HUES64 (cell line): ENCODE measurements around the gene TRIM10.
"Not testable (repeated sequence)": the region's sequence is repeated elsewhere in the genome, so short reads cannot be mapped to it uniquely, and the experiment has no call there.

ENCODE experiments used
- H3K27ac ChIP-seq: 2 replicates; pipeline ENCODE4 v1.7.0; 2013; ENCODE audit warnings: low read depth, low read length, inconsistent platforms
- H3K27me3 ChIP-seq: 2 replicates; pipeline ENCODE4 v1.6.1; 2013; ENCODE audit warnings: mild to moderate bottlenecking, low read length; ENCODE audit not compliant: insufficient read depth
- H3K36me3 ChIP-seq: 2 replicates; pipeline ENCODE4 v1.6.1; 2013; ENCODE audit warnings: mild to moderate bottlenecking, low read length; ENCODE audit not compliant: insufficient read depth
- H3K4me1 ChIP-seq: 2 replicates; pipeline ENCODE4 v1.6.1; 2013; ENCODE audit warnings: mild to moderate bottlenecking, low read length, moderate library complexity; ENCODE audit not compliant: insufficient read depth
- H3K4me3 ChIP-seq: 2 replicates; pipeline ENCODE4 v1.5.1; 2013; ENCODE audit warnings: mild to moderate bottlenecking, low read length, moderate library complexity
- H3K9ac ChIP-seq: 2 replicates; pipeline ENCODE4 v1.6.1; 2013; ENCODE audit warnings: mild to moderate bottlenecking, low read depth, low read length
- H3K9me3 ChIP-seq: 2 replicates; pipeline ENCODE4 v1.6.1; 2013; ENCODE audit warnings: low read depth, low read length; ENCODE audit not compliant: insufficient read depth
- WGBS: fragments of 150-250, 120-280 bp; methylation state at CpG from one replicate; pipeline ENCODE4 v1.1.7; 2013; ENCODE audit warnings: missing lambda C conversion rate; 5-methylcytosine and 5-hydroxymethylcytosine counted together

The TRIM10 gene

GRCh38 chr6:30151580-30151979 is 9.4 kb downstream of the TRIM10 start:
- no peaks in the 10 kb centered on the region for H3K4me1 ChIP-seq
- no peak overlapping the region for H3K9ac ChIP-seq
- no peak overlapping the region for H3K27ac ChIP-seq
- H3K27me3 ChIP-seq: peaks cover 5% of the 10 kb centered on the region; the same call in 1 of the 2 replicates
- WGBS: 92% methylated on average over 3 of the region's 3 CpGs
- no peaks in the 10 kb centered on the region for H3K9me3 ChIP-seq
- H3K4me3 ChIP-seq: no peak overlapping the region
- no peaks in the 10 kb centered on the region for H3K36me3 ChIP-seq

GRCh38 chr6:30150671-30151395 is 10.2 kb downstream of the TRIM10 start:
- Histone ChIP-seq H3K27me3 (peaks cover 5% of the 10 kb centered on the region; the same call in 1 of the 2 replicates), H3K9me3 (no peaks in the 10 kb centered on the region), H3K27ac (no peak overlapping the region), H3K4me1 (peaks cover 3% of the 10 kb centered on the region; the same call in 1 of the 2 replicates), H3K9ac (no peak overlapping the region), H3K36me3 (no peaks in the 10 kb centered on the region), H3K4me3 (no peak overlapping the region)
- WGBS: 91% methylated on average over 10 of the region's 10 CpGs

GRCh38 chr6:30149858-30150550 is 11.0 kb downstream of the TRIM10 start:
- Histone ChIP-seq H3K9me3 (no peaks in the 10 kb centered on the region), H3K27ac (no peak overlapping the region), H3K4me3 (no peak overlapping the region), H3K9ac (no peak overlapping the region), H3K27me3 (peaks cover 5% of the 10 kb centered on the region; the same call in 1 of the 2 replicates), H3K4me1 (peaks cover 6% of the 10 kb centered on the region; the same call in 1 of the 2 replicates), H3K36me3 (no peaks in the 10 kb centered on the region)
- WGBS: 88% methylated on average over 7 of the region's 7 CpGs

- Histone ChIP-seq H3K36me3 (no peaks in the 10 kb centered on the region), H3K27ac (no peak overlapping the region), H3K9me3 (no peaks in the 10 kb centered on the region), H3K9ac (no peak overlapping the region), H3K4me1 (peaks cover 6% of the 10 kb centered on the region; the same call in 1 of the 2 replicates), H3K4me3 (no peak overlapping the region), H3K27me3 (peaks cover 5% of the 10 kb centered on the region; the same call in 1 of the 2 replicates)
- 66% methylated on average over 2 of the region's 3 CpGs for WGBS
These were observed 11.8 kb downstream of the TRIM10 start for GRCh38 chr6:30149234-30149633.

GRCh38 chr6:30147096-30147495 is 13.9 kb downstream of the TRIM10 start:
- Histone ChIP-seq H3K9ac (no peak overlapping the region), H3K27ac (no peak overlapping the region), H3K4me1 (peaks cover 6% of the 10 kb centered on the region; the same call in 1 of the 2 replicates), H3K4me3 (no peak overlapping the region), H3K27me3 (peaks cover 5% of the 10 kb centered on the region; the same call in 1 of the 2 replicates), H3K36me3 (no peaks in the 10 kb centered on the region), H3K9me3 (no peaks in the 10 kb centered on the region)
- WGBS: 90% methylated on average over 3 of the region's 3 CpGs

GRCh38 chr6:30145818-30146217 is 15.2 kb downstream of the TRIM10 start:
- H3K4me1 ChIP-seq: peaks cover 6% of the 10 kb centered on the region; the same call in 1 of the 2 replicates
- no peaks in the 10 kb centered on the region for H3K9me3 ChIP-seq
- H3K27me3 ChIP-seq: peaks cover 15% of the 10 kb centered on the region
- no peak overlapping the region for H3K27ac ChIP-seq
- H3K4me3 ChIP-seq: no peak overlapping the region
- WGBS: 55% methylated on average over 7 of the region's 7 CpGs
- H3K9ac ChIP-seq: no peak overlapping the region
- H3K36me3 ChIP-seq: no peaks in the 10 kb centered on the region

- Histone ChIP-seq H3K27ac (no peak overlapping the region), H3K4me1 (peaks cover 6% of the 10 kb centered on the region; the same call in 1 of the 2 replicates), H3K4me3 (no peak overlapping the region), H3K9me3 (no peaks in the 10 kb centered on the region), H3K9ac (no peak overlapping the region), H3K27me3 (peaks cover 15% of the 10 kb centered on the region), H3K36me3 (no peaks in the 10 kb centered on the region)
- 91% methylated on average over 6 of the region's 6 CpGs for WGBS
These were observed 16.2 kb downstream of the TRIM10 start for GRCh38 chr6:30144811-30145210.

GRCh38 chr6:30143780-30144179 is 17.2 kb downstream of the TRIM10 start:
- peaks cover 15% of the 10 kb centered on the region for H3K27me3 ChIP-seq
- H3K9me3 ChIP-seq: no peaks in the 10 kb centered on the region
- H3K4me3 ChIP-seq: no peak overlapping the region
- WGBS: 81% methylated on average over 2 of the region's 2 CpGs
- H3K36me3 ChIP-seq: no peaks in the 10 kb centered on the region
- H3K27ac ChIP-seq: no peak overlapping the region
- peaks cover 6% of the 10 kb centered on the region; the same call in 1 of the 2 replicates for H3K4me1 ChIP-seq
- H3K9ac ChIP-seq: no peak overlapping the region

GRCh38 chr6:30142665-30143064 is 18.3 kb downstream of the TRIM10 start:
- WGBS: 80% methylated on average over 1 of the region's 3 CpGs
- Histone ChIP-seq H3K9me3 (no peaks in the 10 kb centered on the region), H3K27ac (no peak overlapping the region), H3K27me3 (peaks cover 19% of the 10 kb centered on the region), H3K4me3 (no peak overlapping the region), H3K9ac (no peak overlapping the region), H3K36me3 (no peaks in the 10 kb centered on the region), H3K4me1 (peaks cover 6% of the 10 kb centered on the region; the same call in 1 of the 2 replicates)

GRCh38 chr6:30140240-30140639 is 20.8 kb downstream of the TRIM10 start:
- not testable (repeated sequence) for H3K36me3 ChIP-seq, H3K4me1 ChIP-seq, H3K9me3 ChIP-seq, H3K9ac ChIP-seq, H3K4me3 ChIP-seq, H3K27ac ChIP-seq
- 81% methylated on average over 8 of the region's 8 CpGs for WGBS
- H3K27me3 ChIP-seq: peaks cover 31% of the 10 kb centered on the region

- no peak overlapping the region for H3K9ac ChIP-seq
- no peaks in the 10 kb centered on the region for H3K4me1 ChIP-seq
- no peaks in the 10 kb centered on the region for H3K36me3 ChIP-seq
- peaks cover 35% of the 10 kb centered on the region for H3K27me3 ChIP-seq
- H3K9me3 ChIP-seq: no peaks in the 10 kb centered on the region
- no peak overlapping the region for H3K27ac ChIP-seq
- 90% methylated on average over 11 of the region's 11 CpGs for WGBS
- no peak overlapping the region for H3K4me3 ChIP-seq
These were observed 24.3 kb downstream of the TRIM10 start for GRCh38 chr6:30136570-30137286.
